ENCODE data around the gene NADK.
"Not testable (repeated sequence)": the region's sequence is repeated elsewhere in the genome, so short reads cannot be mapped to it uniquely, and the experiment has no call there.

DNA sequence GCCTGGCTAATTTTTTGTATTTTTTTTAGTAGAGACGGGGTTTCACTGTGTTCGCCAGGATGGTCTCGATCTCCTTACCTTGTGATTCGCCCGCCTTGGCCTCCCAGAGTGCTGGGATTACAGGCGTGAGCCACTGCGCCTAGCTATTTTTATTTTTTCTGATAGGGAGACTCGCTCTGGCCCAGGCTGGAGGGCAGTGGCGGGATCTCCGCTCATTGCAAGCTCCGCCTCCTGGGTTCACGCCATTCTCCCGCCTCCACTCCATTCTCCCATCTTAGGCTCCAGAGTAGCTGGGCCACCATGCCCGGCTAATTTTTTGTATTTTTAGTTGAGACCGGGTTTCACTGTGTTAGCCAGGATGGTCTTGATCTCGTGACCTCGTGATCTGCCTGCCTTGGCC lies 52.2 kb downstream of the NADK start:
- TF ChIP-seq, protein P1, sequence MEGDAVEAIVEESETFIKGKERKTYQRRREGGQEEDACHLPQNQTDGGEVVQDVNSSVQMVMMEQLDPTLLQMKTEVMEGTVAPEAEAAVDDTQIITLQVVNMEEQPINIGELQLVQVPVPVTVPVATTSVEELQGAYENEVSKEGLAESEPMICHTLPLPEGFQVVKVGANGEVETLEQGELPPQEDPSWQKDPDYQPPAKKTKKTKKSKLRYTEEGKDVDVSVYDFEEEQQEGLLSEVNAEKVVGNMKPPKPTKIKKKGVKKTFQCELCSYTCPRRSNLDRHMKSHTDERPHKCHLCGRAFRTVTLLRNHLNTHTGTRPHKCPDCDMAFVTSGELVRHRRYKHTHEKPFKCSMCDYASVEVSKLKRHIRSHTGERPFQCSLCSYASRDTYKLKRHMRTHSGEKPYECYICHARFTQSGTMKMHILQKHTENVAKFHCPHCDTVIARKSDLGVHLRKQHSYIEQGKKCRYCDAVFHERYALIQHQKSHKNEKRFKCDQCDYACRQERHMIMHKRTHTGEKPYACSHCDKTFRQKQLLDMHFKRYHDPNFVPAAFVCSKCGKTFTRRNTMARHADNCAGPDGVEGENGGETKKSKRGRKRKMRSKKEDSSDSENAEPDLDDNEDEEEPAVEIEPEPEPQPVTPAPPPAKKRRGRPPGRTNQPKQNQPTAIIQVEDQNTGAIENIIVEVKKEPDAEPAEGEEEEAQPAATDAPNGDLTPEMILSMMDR (IDR thresholded peaks at IDR 0.05; ENCODE audit: low read depth, low read length, poor library complexity, severe bottlenecking): not testable (repeated sequence)
- not testable (repeated sequence) for TF ChIP-seq EZH2phosphoT487 (IDR thresholded peaks at IDR 0.05; ENCODE audit: borderline replicate concordance, low read length)
